OCI-LY7 (cell line): ENCODE results near the gene TMIE. TPM values are rescaled to one million over a fixed set of nuclear protein-coding genes. Genes with fewer than 3 reads are reported as not detected.

Experiments
- BruUV-seq: library from RNA; stranded (reverse); fragments of 400-500 nt; replicated peaks from 2 replicates; lab custom pipeline; 2021; lab: Mats Ljungman, UMichigan
- CTCF ChIA-PET: fragments of 300-600 bp; sonication (Branson Sonifier 250); formaldehyde crosslinking; loops from one replicate; lab custom pipeline; 2022; ENCODE audit warnings: antibody characterized with exemption; ENCODE audit not compliant: unreplicated experiment; lab: Charles Lee
- POLR2A ChIA-PET: fragments of 300-600 bp; sonication (Branson Sonifier 250); formaldehyde crosslinking; loops from one replicate; lab custom pipeline; 2022; ENCODE audit warnings: antibody characterized with exemption; lab: Charles Lee
- DNase-seq: peaks from one replicate; pipeline ENCODE4 v3.0.0-alpha.2; 2015; ENCODE audit warnings: low spot score
- H2AFZ ChIP-seq: fragments of 200-600 bp; sonication (generic), shearing (Covaris generic); 2 replicates; pipeline ENCODE4 v1.6.1; 2014; ENCODE audit warnings: mild to moderate bottlenecking, antibody characterized with exemption, low read length, moderate library complexity
- H3K27ac ChIP-seq: fragments of 200-600 bp; sonication (generic); 2 replicates; pipeline ENCODE4 v1.5.1; 2014; ENCODE audit warnings: mixed run types, low read depth, mild to moderate bottlenecking, moderate library complexity, low read length, inconsistent platforms; ENCODE audit not compliant: poor library complexity, severe bottlenecking
- H3K36me3 ChIP-seq: fragments of 200-600 bp; sonication (generic); 2 replicates; pipeline ENCODE4 v1.6.1; 2014; ENCODE audit warnings: mild to moderate bottlenecking, antibody characterized with exemption, low read length, moderate library complexity, mixed read lengths; ENCODE audit not compliant: insufficient read depth
- H3K4me1 ChIP-seq: fragments of 200-600 bp; sonication (generic); 2 replicates; pipeline ENCODE4 v1.5.1; 2014; ENCODE audit warnings: mild to moderate bottlenecking, low read length; ENCODE audit not compliant: insufficient read depth, poor library complexity, severe bottlenecking
- H3K4me2 ChIP-seq: fragments of 200-600 bp; sonication (generic); 2 replicates; pipeline ENCODE4 v1.6.1; 2014; ENCODE audit warnings: mild to moderate bottlenecking, low read length
- H3K4me3 ChIP-seq: fragments of 200-600 bp; sonication (generic); 2 replicates; pipeline ENCODE4 v1.5.1; 2014; ENCODE audit warnings: mild to moderate bottlenecking, low read depth, low read length; ENCODE audit not compliant: poor library complexity, severe bottlenecking
- H3K79me2 ChIP-seq: fragments of 200-600 bp; sonication (generic); 2 replicates; pipeline ENCODE4 v1.6.1; 2016; ENCODE audit warnings: low read depth, mild to moderate bottlenecking, low read length, moderate library complexity, mixed read lengths; ENCODE audit not compliant: insufficient read depth
- H3K9me2 ChIP-seq: fragments of 200-600 bp; sonication (generic); 2 replicates; pipeline ENCODE4 v1.6.1; 2016; ENCODE audit warnings: mild to moderate bottlenecking, low read length, mixed read lengths; ENCODE audit not compliant: insufficient read depth
- H3K9me3 ChIP-seq: fragments of 200-600 bp; sonication (generic); 2 replicates; pipeline ENCODE4 v1.6.1; 2014; ENCODE audit warnings: mild to moderate bottlenecking, mixed run types, low read length, mixed read lengths
- H4K20me1 ChIP-seq: fragments of 200-600 bp; sonication (generic); 2 replicates; pipeline ENCODE4 v1.6.1; 2014; ENCODE audit warnings: mild to moderate bottlenecking, antibody characterized with exemption, low read length, moderate library complexity, mixed read lengths; ENCODE audit not compliant: insufficient read depth
- CTCF ChIP-seq: fragments of 200-600 bp; sonication (generic); conservative IDR thresholded peaks from 2 replicates; pipeline ENCODE4 v1.5.1; 2014; ENCODE audit warnings: mild to moderate bottlenecking, antibody characterized with exemption, low read length, moderate library complexity, mixed read lengths
- EZH2phosphoT487 ChIP-seq: fragments of 200-600 bp; sonication (generic); IDR thresholded peaks from 2 replicates; pipeline ENCODE4 v1.6.1; 2018; ENCODE audit warnings: low read depth, borderline replicate concordance, mild to moderate bottlenecking, mixed run types, antibody characterized with exemption, low read length, moderate library complexity, mixed read lengths
- intact Hi-C: fragments of 100-400 bp; cut with micrococcal nuclease; formaldehyde crosslinking; loops from one replicate; pipeline ENCODE4 v1.10.0; 2022; ENCODE audit not compliant: unreplicated experiment
- total RNA-seq, 2 experiments: library from RNA; depleted of rRNA in 1 of 2; stranded (reverse); fragments of >200 nt in 1 of 2; shearing (Covaris generic) in 1 of 2; gene quantifications; 2 replicates each; pipeline ENCODE4 v1.2.3, GENCODE V29; 2014 to 2022

TMIE gene
- total RNA-seq, 2 experiments from 2014 or later = not detected

GRCh38 chr3:46709721-46710120 lies 8.5 kb downstream of the TMIE start:
- no TSS peak for BruUV-seq
- Histone ChIP-seq H2AFZ (no peak overlapping the region), H3K9me3 (no peaks in the 10 kb centered on the region), H3K27ac (no peak overlapping the region), H3K4me1 (no peaks in the 10 kb centered on the region), H3K36me3 (no peaks in the 10 kb centered on the region), H4K20me1 (no peaks in the 10 kb centered on the region), H3K9me2 (no peaks in the 10 kb centered on the region), H3K79me2 (no peaks in the 10 kb centered on the region), H3K4me3 (no peak overlapping the region), H3K4me2 (no peak overlapping the region)
- ChIA-PET CTCF (interaction anchor here (0.5 kb wide), 1 partner anchor 237 kb away, joined by 10 read pairs; no protein-coding TSS in a partner anchor), POLR2A (interaction anchor here (0.9 kb wide), 1 partner anchor 11 kb away, joined by 4 read pairs; no protein-coding TSS in a partner anchor)
- intact Hi-C loops = loop anchor here (10.0 kb wide), 2 partner anchors 305 to 665 kb away; no protein-coding TSS in a partner anchor
- no peak for TF ChIP-seq CTCF
- TF ChIP-seq EZH2phosphoT487 = no peak
- DNase-seq = no peak

- Histone ChIP-seq H3K36me3 (no peaks in the 10 kb centered on the region), H2AFZ (no peak overlapping the region), H3K27ac (no peak overlapping the region), H3K9me3 (no peaks in the 10 kb centered on the region), H3K4me1 (no peaks in the 10 kb centered on the region), H4K20me1 (no peaks in the 10 kb centered on the region), H3K4me2 (no peak overlapping the region), H3K79me2 (no peaks in the 10 kb centered on the region), H3K4me3 (no peak overlapping the region), H3K9me2 (no peaks in the 10 kb centered on the region)
- intact Hi-C loops = no loop called here
- ChIA-PET CTCF (no interaction called here), POLR2A (interaction anchor here (0.7 to 0.9 kb wide), 2 partner anchors 10 to 159 kb away, joined by 3 to 4 read pairs; no protein-coding TSS in a partner anchor)
- no peak for DNase-seq
- no TSS peak for BruUV-seq
- TF ChIP-seq CTCF (no peak), EZH2phosphoT487 (no peak)
Measured at GRCh38 chr3:46710229-46710628, 9.0 kb downstream of the TMIE start.

GRCh38 chr3:46710671-46711295 lies 9.6 kb downstream of the TMIE start:
- Histone ChIP-seq H3K27ac (no peak overlapping the region), H2AFZ (no peak overlapping the region), H3K9me2 (no peaks in the 10 kb centered on the region), H4K20me1 (no peaks in the 10 kb centered on the region), H3K9me3 (no peaks in the 10 kb centered on the region), H3K4me1 (no peaks in the 10 kb centered on the region), H3K79me2 (no peaks in the 10 kb centered on the region), H3K4me2 (no peak overlapping the region), H3K4me3 (no peak overlapping the region), H3K36me3 (no peaks in the 10 kb centered on the region)
- no TSS peak for BruUV-seq
- intact Hi-C loops = no loop called here
- no peak for TF ChIP-seq EZH2phosphoT487
- no peak for TF ChIP-seq CTCF
- ChIA-PET CTCF (no interaction called here), POLR2A (interaction anchor here (0.7 to 0.9 kb wide), 2 partner anchors 10 to 159 kb away, joined by 3 to 4 read pairs; no protein-coding TSS in a partner anchor)
- no peak for DNase-seq
